NCI-H345 treated with DMSO at 0.1 percent for 48 hours (cell line): ENCODE measurements around the gene CXCR2.

Experiments used
- DNase-seq: peaks from one replicate; lab custom pipeline; 2025; ENCODE audit not compliant: unreplicated experiment; lab: John Stamatoyannopoulos, UW

Gene CXCR2

GRCh38 chr2:218180467-218181114 is 54.8 kb downstream of the CXCR2 start:
- no peak for DNase-seq

DNA sequence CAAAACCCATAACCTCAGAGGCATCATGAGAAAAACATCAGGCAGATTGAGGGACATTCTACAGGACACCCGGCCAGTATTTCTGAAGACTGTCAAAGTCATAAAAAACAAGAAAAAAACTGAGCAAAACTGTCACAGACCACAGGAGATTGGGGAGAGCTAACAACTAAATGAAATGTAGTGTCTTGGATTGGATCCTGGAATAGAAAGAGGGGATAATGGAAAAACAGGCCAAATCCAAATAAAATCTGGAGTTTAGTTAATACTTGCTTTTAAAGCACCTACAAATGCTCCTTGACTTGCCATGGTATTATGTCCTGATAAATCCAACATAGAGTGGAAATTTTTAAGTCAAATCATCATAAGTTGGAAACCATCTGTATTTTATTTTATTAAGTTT is 58.5 kb downstream of the CXCR2 start:
- no peak for DNase-seq

GRCh38 chr2:218186355-218186766 is 60.5 kb downstream of the CXCR2 start:
- DNase-seq = peak; percentile 64
